HG02623 (cell line): Measurements from ENCODE around the gene CASP2.
"Not testable (repeated sequence)": the region's sequence is repeated elsewhere in the genome, so short reads cannot be mapped to it uniquely, and the experiment has no call there.

Experiments used
- ATAC-seq: cut with Tn5 transposase; IDR thresholded peaks from one replicate; pipeline ENCODE4 v1.9.1; 2021; ENCODE audit warnings: moderate library complexity; ENCODE audit not compliant: unreplicated experiment

CASP2 gene

DNA sequence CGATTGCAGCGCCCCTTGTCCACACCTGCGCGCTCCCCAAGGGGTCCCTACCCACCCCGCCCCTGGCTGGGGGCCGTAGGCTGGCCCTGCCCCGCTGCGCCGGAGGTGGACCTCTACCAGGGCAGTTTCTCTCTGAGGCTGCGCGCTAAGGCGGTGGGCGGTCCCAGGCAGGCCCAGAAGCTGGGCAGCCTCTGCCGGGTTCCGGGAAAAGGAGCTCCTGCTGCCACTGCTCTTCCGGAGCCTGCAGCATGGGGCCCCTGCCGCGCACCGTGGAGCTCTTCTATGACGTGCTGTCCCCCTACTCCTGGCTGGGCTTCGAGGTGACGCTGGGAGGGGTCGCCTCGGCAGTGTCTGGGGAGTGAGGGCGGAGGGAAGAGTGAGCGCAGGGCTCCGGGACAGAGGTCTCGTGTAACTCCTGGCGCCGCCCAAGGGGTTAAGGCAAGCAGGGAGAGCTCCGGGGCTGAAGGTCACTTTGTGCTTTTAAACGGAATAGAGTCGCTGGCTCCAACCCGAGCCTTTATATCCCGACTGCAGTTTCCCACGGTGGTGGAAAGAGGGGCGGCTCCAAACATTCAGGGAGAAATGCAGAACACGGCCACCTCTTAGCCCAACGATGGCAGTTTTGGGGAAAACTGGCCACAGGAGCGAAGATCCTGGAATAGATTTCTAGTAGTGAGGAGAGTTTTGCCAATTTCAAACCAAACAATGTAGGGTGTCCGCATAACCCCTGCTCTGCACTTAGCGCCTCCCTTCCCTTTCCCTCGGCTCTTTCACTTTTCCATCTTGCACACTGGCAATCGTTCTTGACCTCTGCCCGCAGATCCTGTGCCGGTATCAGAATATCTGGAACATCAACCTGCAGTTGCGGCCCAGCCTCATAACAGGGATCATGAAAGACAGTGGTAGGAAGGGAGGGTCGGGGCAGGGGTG lies 24.6 kb upstream of the CASP2 start, which contains the start of gene GSTK1:
GSTK1 (plus strand) TSS at position 176 of the 930 bp plus-strand sequence; CDS start at position 249, 73 bp downstream.
- ATAC-seq = peak; percentile 98

GRCh38 chr7:143264196-143264568 lies 24.0 kb upstream of the CASP2 start:
- not testable (repeated sequence) for ATAC-seq

DNA sequence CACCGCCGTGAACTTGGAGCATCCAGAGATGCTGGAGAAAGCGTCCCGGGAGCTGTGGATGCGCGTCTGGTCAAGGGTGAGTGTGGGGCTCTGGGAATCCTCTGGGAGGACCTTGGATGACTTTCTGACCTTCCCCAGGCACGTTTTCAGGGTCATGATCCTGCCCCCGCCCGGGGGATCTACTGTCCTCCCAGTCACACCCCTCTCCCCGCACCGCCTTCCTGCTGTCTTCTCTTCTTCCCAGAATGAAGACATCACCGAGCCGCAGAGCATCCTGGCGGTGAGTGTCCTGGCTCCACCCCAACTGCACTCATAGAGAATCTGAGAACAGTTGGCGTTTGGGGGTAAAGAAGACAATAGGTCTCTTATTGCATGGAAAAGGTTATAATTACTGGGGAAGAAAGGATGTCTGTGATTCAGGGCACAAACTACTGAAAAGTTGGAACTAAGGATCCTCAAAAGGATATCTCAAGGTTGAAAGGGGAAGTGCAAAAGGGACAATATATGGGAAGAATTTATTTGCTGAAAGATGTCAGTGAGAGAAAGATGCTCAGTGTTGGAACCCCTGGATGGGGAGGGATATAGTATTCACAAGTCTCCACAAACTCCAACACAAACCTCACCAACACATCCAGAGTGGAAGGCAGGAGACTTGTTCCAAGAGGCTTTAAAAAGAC lies 23.0 kb upstream of the CASP2 start:
- no peak for ATAC-seq

DNA sequence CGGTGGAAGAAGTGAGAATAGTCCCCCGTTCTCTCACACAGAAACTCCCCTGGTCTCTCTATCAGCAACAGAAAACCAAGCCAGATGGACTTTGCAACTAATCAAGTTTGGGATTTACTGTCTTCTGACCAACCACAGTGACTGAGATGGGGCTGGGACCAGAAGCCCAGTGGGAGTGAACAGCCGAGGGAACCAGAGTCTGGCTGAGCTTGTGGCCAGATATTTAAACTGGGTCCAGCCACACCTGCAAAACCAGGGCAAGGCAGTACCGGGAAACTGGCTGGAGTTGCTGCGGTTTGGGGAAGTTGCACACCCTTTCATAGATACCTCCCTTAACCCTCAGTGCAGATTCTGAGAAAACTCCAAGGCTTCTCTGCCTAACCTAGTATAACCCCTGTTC lies 18.9 kb upstream of the CASP2 start:
- ATAC-seq = no peak

DNA sequence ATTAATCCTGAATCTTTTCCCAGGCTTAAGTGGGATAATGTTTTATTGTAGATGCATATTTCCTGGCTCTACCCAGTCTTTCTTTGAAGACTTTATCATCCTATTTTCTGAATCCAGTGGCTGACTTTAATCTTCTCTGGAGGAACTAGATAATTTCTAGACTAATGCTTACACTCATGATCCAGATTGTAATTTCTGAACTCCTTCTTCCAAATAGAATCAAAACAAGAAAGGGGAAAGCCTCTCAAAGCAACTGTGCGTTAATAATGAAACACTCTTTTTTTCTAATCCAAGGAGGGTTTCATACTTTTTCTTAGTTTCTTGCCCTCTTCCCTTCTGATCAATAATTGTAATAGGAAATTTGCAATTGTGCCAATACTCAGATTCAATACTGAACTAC lies 16.9 kb upstream of the CASP2 start:
- ATAC-seq = no peak

GRCh38 chr7:143272871-143273270 lies 15.3 kb upstream of the CASP2 start:
- ATAC-seq = no peak

GRCh38 chr7:143279186-143280098 lies 8.7 kb upstream of the CASP2 start:
- no peak for ATAC-seq

DNA sequence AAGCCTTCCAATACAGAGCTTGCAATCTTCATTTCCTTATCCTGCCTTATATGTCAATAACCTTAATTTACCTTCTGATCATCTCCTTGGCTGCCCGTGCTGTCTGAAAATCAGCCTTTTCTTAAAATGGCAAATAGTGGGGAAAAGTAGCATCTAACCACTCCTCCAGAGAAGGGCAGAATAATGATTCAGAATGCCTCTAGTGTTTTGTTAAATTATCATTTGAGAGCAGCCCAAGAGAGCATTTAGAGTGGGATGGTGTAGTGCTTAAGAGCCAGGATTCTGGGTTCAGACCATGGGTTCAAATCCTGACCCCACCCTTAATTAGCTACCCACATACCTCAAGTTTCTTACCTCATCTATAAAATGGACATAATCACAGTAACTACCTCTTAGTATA lies 8.0 kb upstream of the CASP2 start:
- no peak for ATAC-seq

GRCh38 chr7:143280566-143280965 lies 7.6 kb upstream of the CASP2 start:
- ATAC-seq = no peak

DNA sequence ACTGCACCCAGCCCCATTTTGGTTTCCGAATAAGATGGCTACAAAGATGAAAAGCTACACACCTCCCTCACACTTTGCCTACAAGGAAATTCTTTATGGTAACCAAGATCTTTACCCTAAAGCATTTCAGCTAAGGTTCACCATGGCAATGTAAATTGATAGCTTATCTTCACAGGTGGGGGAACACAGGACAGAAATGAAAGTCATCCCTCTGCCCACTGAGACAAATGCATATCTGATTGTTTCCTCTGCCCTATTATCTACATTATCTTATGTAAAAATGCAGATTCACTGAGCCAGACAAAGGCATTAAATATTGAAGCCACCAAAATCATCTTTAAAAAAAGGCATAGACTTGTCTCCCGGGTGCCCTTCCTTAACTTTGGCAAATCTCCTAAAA lies 6.6 kb upstream of the CASP2 start:
- ATAC-seq = no peak

DNA sequence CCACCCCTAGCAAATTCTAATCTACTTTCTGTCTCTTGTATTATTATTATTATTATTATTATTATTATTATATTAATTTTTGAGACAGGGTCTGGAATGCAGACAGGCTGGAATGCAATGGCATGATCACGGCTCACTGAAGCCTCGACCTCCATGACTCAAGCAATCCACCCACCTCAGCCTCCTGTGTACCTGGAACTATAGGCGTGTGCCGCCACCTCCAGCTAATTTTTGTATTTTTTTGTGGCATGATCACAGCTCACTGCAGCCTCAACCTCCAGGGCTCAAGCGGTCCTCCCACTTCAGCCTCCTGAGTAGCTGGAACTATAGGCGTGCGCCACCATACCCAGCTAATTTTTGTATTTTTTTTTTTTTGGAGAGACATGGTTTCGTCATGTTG lies 6.0 kb upstream of the CASP2 start:
- ATAC-seq = no peak

GRCh38 chr7:143283381-143283780 lies 4.8 kb upstream of the CASP2 start:
- ATAC-seq = no peak

- ATAC-seq = no peak
These were observed 3.3 kb upstream of the CASP2 start, which contains the start of gene TMEM139 for GRCh38 chr7:143284591-143285469. TMEM139 (plus strand) TSS chr7:143284958; CDS start chr7:143285958, 1,000 bp downstream.

GRCh38 chr7:143285470-143285778 lies 2.7 kb upstream of the CASP2 start:
- no peak for ATAC-seq

- no peak for ATAC-seq
These were observed 2.2 kb upstream of the CASP2 start for GRCh38 chr7:143285806-143286521.

DNA sequence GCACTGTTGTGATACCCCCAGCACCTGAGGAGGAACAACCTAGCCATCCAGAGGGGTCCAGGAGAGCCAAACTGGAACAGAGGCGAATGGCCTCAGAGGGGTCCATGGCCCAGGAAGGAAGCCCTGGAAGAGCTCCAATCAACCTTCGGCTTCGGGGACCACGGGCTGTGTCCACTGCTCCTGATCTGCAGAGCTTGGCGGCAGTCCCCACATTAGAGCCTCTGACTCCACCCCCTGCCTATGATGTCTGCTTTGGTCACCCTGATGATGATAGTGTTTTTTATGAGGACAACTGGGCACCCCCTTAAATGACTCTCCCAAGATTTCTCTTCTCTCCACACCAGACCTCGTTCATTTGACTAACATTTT lies 1.6 kb upstream of the CASP2 start:
- no peak for ATAC-seq

DNA sequence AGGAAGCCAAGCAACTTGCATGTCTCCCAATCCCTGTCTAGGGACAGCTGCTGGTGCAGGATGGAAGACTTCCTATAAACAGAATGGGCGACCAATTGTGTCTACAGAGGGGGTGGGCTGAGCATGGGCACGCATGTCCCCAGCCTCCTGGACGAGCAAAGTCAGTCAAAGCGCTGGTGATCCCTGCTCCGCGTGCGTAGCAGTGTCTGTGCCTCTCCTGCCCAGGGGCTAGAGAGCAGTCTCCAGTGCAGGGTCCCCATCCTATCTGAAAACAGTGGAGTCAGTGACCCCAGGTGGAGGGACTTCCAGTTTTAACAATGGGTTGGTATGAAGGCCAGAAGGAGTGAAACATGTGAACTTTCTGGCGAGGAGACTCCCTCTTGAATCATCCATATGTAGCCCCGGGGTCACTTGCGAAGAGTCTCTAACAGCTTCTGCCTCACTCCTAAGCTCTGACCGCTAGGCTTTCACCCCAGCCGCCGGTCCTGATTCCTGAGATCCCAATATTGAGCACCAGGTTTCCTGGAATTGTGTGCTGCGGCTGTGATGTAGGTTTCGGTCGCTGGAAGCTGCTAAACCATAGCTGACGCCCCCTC lies 714 bp upstream of the CASP2 start:
- no peak for ATAC-seq

DNA sequence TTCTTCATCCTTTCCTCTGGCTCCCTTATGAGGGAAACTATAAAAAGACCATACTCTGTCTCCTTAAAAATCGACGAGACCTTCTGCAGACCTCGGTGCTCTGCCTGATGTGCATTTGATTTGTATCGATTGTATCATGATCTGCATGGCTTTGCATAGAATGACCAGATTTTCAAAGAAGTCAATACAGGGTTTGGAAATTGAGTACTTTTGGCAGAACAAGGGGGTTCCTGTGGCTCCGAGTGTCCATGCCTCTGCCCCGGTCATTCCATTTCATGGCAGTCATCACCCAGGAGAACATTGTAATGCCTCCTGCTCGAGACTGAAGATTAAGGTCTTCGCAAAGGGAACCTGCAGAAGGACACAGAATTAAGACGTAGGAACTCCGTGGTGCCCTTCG lies 685 bp downstream of the CASP2 start:
- no peak for ATAC-seq

DNA sequence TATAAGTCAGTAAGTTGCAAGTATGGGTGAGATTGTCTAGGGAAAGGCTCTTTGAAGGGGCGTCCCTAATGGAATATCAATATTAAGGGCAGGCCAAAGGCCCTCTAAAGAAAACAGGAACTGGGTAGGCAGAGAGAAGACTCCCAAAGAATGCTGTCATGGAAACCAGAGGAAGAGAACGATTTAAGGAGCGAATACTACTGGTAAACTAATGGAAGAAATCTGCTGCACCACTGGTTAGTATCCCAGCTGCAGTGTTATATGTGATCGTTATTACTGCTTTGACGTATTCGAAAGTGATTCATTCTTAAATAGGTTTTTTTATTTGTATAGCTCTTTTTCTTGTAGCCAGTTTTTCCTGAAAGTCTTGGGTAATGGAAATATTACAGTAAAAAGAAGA lies 1.3 kb downstream of the CASP2 start:
- no peak for ATAC-seq
